Progenitor cell of endocrine pancreas (in vitro differentiated cells): ENCODE data around the gene NUDCD3. TPM values are rescaled to one million over a fixed set of nuclear protein-coding genes. Genes with fewer than 3 reads are reported as not detected.

Experiments used
- DNase-seq: peaks from one replicate; pipeline ENCODE4 v3.0.0; 2021; ENCODE audit warnings: low spot score; ENCODE audit not compliant: unreplicated experiment
- H3K27ac Mint-ChIP-seq: 2 replicates; pipeline ENCODE4 v1.8.0; 2021; ENCODE audit warnings: mild to moderate bottlenecking, moderate library complexity, mixed read lengths
- H3K27me3 Mint-ChIP-seq: 2 replicates; pipeline ENCODE4 v1.8.0; 2021; ENCODE audit warnings: mixed read lengths
- H3K36me3 Mint-ChIP-seq: 2 replicates; pipeline ENCODE4 v1.8.0; 2022; ENCODE audit warnings: mixed read lengths; ENCODE audit not compliant: insufficient read depth
- H3K4me1 Mint-ChIP-seq: 2 replicates; pipeline ENCODE4 v1.8.0; 2021; ENCODE audit warnings: low read depth, mixed read lengths
- H3K4me3 Mint-ChIP-seq: 2 replicates; pipeline ENCODE4 v1.8.0; 2021; ENCODE audit warnings: low read depth, mild to moderate bottlenecking, moderate library complexity, mixed read lengths
- H3K9me3 Mint-ChIP-seq: 2 replicates; pipeline ENCODE4 v1.8.0; 2021; ENCODE audit warnings: low read depth, mixed read lengths
- total RNA-seq: library from RNA; stranded (reverse); gene quantifications from 2 replicates; pipeline ENCODE4 v1.2.1, GENCODE V29; 2021
- TF ChIP-seq, protein P1 (sequence below): fragments of 200-600 bp; sonication (generic); IDR thresholded peaks from one replicate; pipeline ENCODE4 v1.5.0; 2021; ENCODE audit warnings: antibody characterized with exemption, mild to moderate bottlenecking; ENCODE audit not compliant: unreplicated experiment

Gene NUDCD3
- total RNA-seq, 1 donor from 2014 or later = 89.0 TPM

DNA sequence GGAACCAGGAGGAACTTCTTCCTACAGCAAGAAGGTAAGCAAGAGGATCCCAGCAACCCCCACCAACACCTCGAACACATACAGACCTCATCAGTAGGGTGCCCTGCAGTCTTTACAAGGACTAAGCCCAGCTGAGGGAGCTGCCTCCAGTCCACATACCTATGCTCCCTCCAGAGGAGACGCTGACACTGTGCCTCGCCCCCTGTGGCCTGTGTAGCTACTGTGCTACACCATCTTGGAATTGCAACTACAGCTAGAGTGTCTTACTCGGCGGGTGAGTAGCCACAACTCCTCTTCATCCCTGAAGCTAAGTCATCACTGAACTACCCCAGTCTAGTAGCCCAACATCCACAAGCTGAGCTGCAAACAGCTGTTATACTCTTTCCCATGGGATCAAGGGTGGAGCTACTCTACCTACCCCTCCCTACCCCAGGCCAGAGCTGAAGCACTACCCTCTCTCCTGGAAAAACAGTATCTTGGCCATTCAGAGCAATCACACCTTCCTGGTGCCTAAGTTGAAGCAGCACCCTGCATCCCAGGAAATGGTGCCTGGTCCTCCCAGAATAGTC is 122.9 kb downstream of the NUDCD3 start:
- no peak overlapping the region for H3K27ac Mint-ChIP-seq
- H3K4me3 Mint-ChIP-seq = no peak overlapping the region
- H3K27me3 Mint-ChIP-seq = peaks cover 32% of the 10 kb centered on the region
- H3K36me3 Mint-ChIP-seq = no peaks in the 10 kb centered on the region
- no peaks in the 10 kb centered on the region for H3K4me1 Mint-ChIP-seq
- H3K9me3 Mint-ChIP-seq = peaks cover under 1% of the 10 kb centered on the region
- DNase-seq = no peak
- TF ChIP-seq, protein P1, sequence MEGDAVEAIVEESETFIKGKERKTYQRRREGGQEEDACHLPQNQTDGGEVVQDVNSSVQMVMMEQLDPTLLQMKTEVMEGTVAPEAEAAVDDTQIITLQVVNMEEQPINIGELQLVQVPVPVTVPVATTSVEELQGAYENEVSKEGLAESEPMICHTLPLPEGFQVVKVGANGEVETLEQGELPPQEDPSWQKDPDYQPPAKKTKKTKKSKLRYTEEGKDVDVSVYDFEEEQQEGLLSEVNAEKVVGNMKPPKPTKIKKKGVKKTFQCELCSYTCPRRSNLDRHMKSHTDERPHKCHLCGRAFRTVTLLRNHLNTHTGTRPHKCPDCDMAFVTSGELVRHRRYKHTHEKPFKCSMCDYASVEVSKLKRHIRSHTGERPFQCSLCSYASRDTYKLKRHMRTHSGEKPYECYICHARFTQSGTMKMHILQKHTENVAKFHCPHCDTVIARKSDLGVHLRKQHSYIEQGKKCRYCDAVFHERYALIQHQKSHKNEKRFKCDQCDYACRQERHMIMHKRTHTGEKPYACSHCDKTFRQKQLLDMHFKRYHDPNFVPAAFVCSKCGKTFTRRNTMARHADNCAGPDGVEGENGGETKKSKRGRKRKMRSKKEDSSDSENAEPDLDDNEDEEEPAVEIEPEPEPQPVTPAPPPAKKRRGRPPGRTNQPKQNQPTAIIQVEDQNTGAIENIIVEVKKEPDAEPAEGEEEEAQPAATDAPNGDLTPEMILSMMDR = no peak

DNA sequence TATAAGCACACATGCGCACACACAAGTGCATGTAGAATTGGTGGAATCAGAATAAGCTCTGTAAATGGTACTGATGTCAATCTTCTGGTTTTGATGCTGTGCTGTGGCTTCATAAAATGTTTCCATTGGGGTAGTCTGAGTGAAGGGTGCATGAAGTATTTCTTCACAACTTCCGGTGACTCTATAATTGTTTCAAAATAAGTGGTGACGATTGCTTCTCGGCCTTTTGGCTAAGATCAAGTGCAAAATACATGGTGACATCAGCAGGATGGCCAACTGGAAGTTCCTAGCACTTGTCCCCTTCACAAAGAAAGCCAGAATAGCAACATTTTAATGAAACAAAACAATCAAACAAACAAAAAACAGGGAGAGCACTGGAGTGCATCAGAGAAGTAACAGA is 123.5 kb downstream of the NUDCD3 start:
- Mint-ChIP-seq H3K4me3 (no peak overlapping the region), H3K27me3 (peaks cover 32% of the 10 kb centered on the region), H3K27ac (no peak overlapping the region), H3K36me3 (no peaks in the 10 kb centered on the region), H3K9me3 (peaks cover 7% of the 10 kb centered on the region), H3K4me1 (no peaks in the 10 kb centered on the region)
- TF ChIP-seq, protein P1 = no peak
- DNase-seq = no peak

GRCh38 chr7:44353668-44354067 is 136.8 kb downstream of the NUDCD3 start:
- no peak for DNase-seq
- peaks cover 1% of the 10 kb centered on the region for H3K36me3 Mint-ChIP-seq
- no peak overlapping the region for H3K27ac Mint-ChIP-seq
- peaks cover 26% of the 10 kb centered on the region for H3K27me3 Mint-ChIP-seq
- H3K4me3 Mint-ChIP-seq = no peak overlapping the region
- H3K4me1 Mint-ChIP-seq = no peaks in the 10 kb centered on the region
- TF ChIP-seq, protein P1 = no peak
- peaks cover 28% of the 10 kb centered on the region for H3K9me3 Mint-ChIP-seq

DNA sequence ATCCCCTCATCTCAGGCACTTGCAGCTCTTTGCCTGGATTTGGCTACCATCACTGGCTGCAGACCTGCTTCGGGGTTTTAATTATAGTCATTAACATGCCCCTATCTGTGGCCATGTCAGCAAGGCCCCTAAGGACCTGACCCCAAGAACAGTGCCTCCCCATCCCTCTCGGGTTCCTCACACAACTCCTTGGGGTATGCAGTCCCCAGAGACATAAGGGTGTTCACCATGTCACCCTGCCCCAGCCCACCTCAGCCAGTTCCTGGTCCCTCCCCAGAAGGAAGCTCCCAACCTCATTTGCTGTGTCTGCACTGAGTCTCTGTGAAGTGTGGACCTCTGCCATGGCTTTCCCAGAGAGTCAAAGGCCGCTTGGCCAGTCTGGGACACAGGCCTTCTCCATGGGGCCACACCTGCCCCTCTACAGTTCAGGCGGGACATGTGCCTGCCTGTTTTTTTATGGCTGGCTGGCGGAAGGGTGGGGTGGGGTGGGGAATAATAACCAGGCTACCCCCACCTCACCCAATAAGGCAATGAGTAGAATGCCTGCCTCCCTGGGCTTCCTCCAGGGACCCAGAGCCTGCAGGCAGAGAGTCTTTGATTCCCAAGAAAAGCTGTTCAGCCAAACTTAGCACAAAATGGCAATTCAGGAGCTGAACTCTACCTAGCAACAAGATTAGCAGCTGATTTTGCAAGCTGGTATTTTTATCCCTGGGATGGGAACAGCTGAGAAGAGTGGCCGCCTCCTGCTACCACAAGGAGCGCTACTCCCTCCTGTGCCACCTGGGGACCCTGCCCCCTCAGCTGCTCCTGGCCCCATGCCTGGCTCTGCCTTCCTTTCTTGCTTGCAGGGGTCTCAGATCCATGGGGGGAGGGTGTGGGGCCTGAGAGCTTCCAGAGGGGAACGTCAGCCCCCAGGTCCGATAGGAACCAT is 141.3 kb downstream of the NUDCD3 start:
- TF ChIP-seq, protein P1 = peak; percentile 35
- Mint-ChIP-seq H3K27me3 (peaks cover 21% of the 10 kb centered on the region), H3K4me3 (no peak overlapping the region), H3K9me3 (peaks cover under 1% of the 10 kb centered on the region), H3K4me1 (no peaks in the 10 kb centered on the region), H3K27ac (no peak overlapping the region), H3K36me3 (no peaks in the 10 kb centered on the region)
- DNase-seq = no peak

DNA sequence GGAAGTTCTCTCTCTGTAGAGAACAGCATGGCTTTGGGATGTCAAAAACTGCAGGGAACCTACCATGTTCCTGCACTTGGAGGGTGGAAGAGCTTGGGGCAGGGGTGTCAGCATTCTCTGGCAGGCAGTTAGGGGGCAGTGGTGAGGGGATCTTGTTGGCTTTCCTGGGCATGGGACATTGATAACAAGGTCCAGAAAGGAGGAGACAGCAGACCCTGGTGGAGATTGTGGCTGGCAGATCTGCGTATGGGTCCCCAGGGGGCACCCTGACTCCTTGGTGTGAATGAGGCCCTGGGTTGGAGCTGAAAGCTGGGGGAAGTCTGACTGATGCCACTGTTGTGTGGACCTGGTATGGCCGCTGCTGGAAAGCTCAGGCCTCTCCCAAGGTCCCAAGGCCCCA is 142.2 kb downstream of the NUDCD3 start:
- Mint-ChIP-seq H3K4me1 (no peaks in the 10 kb centered on the region), H3K27ac (no peak overlapping the region), H3K9me3 (no peaks in the 10 kb centered on the region), H3K4me3 (no peak overlapping the region), H3K36me3 (no peaks in the 10 kb centered on the region), H3K27me3 (peaks cover 19% of the 10 kb centered on the region)
- TF ChIP-seq, protein P1 = peak; percentile 22
- no peak for DNase-seq
